GM12892 (cell line): ENCODE measurements around the gene GMCL2.

Experiments used
- DNase-seq: peaks from one replicate; pipeline ENCODE4 v3.0.0; 2011; ENCODE audit not compliant: insufficient read length
- FAIRE-seq: peaks from 2 replicates; lab custom pipeline; 2011; peaks lifted over from hg19 to GRCh38; lab: Jason Lieb, UNC
- POLR2A ChIP-seq: IDR thresholded peaks from 2 replicates; pipeline ENCODE4 v1.6.1; 2011; ENCODE audit warnings: low read depth, low read length, control low read depth
- POLR2AphosphoS5 ChIP-seq: IDR thresholded peaks from 2 replicates; pipeline ENCODE4 v1.6.1; 2011; ENCODE audit warnings: low read depth, low read length, control low read depth
- TAF1 ChIP-seq: IDR thresholded peaks from 2 replicates; pipeline ENCODE4 v1.6.1; 2011; ENCODE audit warnings: low read depth, mild to moderate bottlenecking, control low read depth, low read length, borderline replicate concordance

GMCL2 gene

GRCh38 chr5:178218827-178219226 is 31.7 kb upstream of the GMCL2 start:
- FAIRE-seq, result no peak
- no peak for TF ChIP-seq TAF1
- TF ChIP-seq POLR2A, result no peak
- TF ChIP-seq POLR2AphosphoS5, result no peak
- no peak for DNase-seq

GRCh38 chr5:178218237-178218776 is 31.1 kb upstream of the GMCL2 start:
- no peak for TF ChIP-seq POLR2A
- TF ChIP-seq TAF1, result no peak
- 0 out of 2 replicates have a peak, but pooled peaks have one; percentile 25 for TF ChIP-seq POLR2AphosphoS5
- no peak for DNase-seq
- FAIRE-seq, result no peak

GRCh38 chr5:178216779-178217178 is 29.6 kb upstream of the GMCL2 start:
- FAIRE-seq (no peak), DNase-seq (no peak)
- no peak for TF ChIP-seq POLR2AphosphoS5

GRCh38 chr5:178216088-178216534 is 28.9 kb upstream of the GMCL2 start:
- DNase-seq (no peak), FAIRE-seq (no peak)
- TF ChIP-seq POLR2AphosphoS5 (no peak; the same call in none of the 2 replicates), TAF1 (no peak), POLR2A (no peak; the same call in 1 of the 2 replicates)

GRCh38 chr5:178215280-178216002 is 28.3 kb upstream of the GMCL2 start:
- DNase-seq, result no peak
- no peak for FAIRE-seq
- peak; percentile 71; the same call in 1 of the 2 replicates for TF ChIP-seq POLR2AphosphoS5
- peak; percentile 54 for TF ChIP-seq POLR2A
- TF ChIP-seq TAF1, result no peak

GRCh38 chr5:178214160-178214803 is 27.1 kb upstream of the GMCL2 start:
- peak; percentile 69 for TF ChIP-seq POLR2A
- TF ChIP-seq POLR2AphosphoS5, result peak; percentile 96
- no peak for TF ChIP-seq TAF1
- no peak for DNase-seq
- FAIRE-seq, result no peak

- no peak for DNase-seq
- FAIRE-seq, result no peak
- TF ChIP-seq POLR2AphosphoS5 (no peak), TAF1 (no peak), POLR2A (no peak)
These were observed 26.6 kb upstream of the GMCL2 start for GRCh38 chr5:178213748-178214151.

- TF ChIP-seq POLR2AphosphoS5 (peak; percentile 24; the same call in 1 of the 2 replicates), TAF1 (no peak), POLR2A (peak; percentile 66)
- no peak for DNase-seq
- no peak for FAIRE-seq
These were observed 25.9 kb upstream of the GMCL2 start for GRCh38 chr5:178213003-178213461.

GRCh38 chr5:178212241-178213002 is 25.3 kb upstream of the GMCL2 start:
- FAIRE-seq (no peak), DNase-seq (no peak)
- TF ChIP-seq POLR2A (peak; percentile 54), TAF1 (no peak), POLR2AphosphoS5 (peak; percentile 86)

- FAIRE-seq, result no peak
- TF ChIP-seq POLR2AphosphoS5 (0 out of 2 replicates have a peak, but pooled peaks have one; percentile 15), TAF1 (no peak)
- DNase-seq, result no peak
These were observed 24.2 kb upstream of the GMCL2 start for GRCh38 chr5:178211095-178212048.
